Activated CD4-positive, alpha-beta T cell treated with anti-CD3 and anti-CD28 coated beads, Interleukin-2, amount 50 U/mL, for 16 hours (primary cell): ENCODE data around the gene ZFYVE28.

ENCODE experiments used
- DNase-seq: peaks from one replicate; pipeline ENCODE4 v3.0.0-alpha.2; 2020

The ZFYVE28 gene

DNA sequence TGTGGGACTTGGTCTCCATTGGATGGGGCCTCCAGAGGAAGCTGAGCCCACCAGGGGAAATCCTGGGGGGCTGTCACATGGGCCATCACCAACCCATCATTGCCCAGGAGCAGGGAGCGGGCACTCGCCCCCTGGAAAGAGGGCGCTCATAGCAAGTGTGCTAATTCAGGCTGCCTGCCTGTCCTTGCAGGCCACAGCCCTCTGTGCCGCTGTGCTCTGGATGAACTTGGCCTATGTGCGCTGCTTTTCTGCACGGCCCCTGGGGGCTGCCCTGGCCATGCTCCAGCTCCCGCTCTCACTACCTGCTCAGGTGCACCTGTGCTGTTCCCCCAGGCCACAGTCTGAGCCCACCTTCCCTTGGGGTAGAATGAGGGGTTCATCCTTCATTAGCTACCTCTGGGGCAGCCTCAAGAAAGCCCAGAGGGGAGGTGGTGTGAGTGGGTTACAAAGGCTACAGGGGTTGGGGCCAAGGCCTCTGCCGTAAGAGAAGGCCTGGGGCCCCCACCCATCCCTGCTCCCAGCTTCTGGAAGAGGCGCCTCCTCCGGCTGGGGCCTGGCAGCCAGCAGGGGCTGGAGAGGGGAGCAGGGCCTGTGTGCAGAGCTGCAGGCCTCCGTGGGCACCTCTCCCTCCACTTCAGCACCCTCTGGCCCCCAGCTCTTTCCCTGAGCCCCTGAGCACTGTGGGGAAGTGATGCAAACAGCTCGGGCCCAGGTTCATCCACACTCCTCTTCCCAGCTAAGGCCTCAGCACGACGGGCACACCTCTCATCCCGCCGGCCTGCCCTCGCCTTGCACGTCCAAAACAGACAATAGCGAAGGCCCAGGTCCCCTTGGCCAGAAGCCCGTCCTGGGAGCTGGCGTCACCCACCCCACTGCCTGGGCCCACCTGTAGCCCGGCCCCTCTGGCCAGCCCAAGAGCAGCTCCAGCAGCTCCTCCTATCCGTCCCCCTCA, 9.2 kb upstream of the ZFYVE28 start:
- no peak for DNase-seq

DNA sequence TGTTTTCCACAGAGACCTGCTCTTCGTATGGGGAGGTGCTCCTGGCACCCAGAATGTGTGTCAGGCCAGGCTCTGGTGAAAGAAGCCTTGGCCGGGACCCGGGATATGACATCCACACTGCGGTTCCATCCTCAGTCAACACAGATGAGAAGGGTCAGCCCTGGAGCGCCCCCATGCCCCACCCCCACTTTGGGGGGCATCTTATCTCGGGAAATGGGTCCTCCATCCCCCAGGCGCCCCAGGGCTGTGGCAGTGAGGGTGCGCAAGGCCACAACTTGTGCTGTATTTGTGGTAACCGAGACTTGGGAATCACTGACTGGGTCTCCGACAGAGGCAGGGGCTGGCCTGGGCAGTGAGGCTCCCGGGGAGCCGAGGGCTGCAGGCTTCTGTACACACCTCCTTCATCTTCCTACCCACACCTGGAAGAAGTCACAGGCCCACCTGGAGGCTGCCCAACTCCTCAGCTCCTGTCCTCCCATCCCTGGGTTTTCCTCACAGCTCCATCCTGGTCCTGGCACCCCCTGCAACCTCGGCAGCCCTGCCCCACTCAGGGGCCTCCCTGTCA, 8.3 kb upstream of the ZFYVE28 start:
- DNase-seq: no peak

DNA sequence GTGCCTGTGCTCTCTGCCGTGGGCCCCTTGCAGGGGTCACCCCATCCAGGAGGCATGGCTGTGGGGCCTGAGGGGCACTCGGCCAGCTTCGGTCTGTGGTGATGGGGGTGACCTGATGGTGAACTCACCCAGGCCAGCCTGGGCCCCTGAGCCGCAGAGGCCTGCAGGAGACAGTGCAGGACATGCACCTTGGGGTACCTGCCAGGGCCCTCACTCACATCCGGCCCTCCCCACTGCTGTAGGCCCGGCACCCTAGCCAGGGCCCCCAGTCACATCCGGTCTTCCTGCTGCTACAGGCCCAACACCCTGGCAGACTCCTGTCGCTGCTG, 7.6 kb upstream of the ZFYVE28 start:
- DNase-seq: no peak

DNA sequence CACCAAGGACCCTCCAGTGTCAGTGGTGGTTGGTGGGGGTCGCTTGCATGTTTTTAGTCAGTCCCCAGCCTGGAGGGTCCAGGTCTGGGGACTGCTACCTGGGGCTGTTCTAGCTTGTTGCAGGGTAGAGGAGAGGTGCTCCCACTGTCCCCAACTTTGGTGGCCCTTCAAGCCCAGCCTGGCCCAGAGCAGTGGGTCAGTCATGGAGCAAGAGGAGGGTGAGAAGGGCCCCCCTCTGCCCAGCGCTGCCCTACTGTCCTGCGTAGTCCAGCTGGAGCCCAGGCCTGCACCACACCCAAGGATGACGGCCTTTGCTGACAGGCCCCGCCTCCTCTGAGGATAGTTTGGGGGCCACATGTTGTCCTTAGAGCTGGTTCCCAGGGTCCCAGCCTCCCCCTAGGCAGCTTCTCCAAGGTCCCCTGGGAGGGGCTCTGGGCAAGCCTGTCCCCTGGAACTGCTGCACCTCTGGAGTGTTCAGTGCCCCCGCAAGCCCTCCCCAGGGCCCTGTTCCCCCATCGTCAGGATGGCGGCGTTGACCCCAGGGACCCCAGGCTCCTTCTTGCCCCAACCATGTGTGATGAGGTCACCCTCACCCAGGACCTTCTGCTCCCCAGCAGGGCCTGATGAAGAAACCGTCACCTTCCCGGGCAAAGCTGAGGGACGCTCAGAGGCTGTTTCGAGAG, 7.1 kb upstream of the ZFYVE28 start:
- no peak for DNase-seq

DNA sequence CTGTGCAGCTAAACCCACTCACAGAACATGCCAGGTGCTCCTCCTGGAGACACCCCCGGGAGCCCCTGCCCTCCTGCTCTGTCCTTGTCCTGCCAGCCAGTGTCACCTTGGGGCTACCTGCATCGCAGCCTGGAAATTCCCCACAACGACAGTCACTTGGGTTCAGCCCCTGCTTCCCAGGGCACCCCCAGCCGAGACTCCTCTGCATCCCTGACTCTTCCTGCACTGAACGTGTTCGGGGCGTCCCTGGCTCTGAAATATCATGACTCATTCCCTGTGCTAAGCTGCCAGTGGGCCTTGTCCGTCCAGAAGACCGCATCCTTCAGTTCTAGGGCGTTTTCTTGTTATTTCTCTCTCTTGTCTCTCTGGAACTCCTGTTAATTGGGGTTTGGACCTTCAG, 6.1 kb upstream of the ZFYVE28 start:
- no peak for DNase-seq

DNA sequence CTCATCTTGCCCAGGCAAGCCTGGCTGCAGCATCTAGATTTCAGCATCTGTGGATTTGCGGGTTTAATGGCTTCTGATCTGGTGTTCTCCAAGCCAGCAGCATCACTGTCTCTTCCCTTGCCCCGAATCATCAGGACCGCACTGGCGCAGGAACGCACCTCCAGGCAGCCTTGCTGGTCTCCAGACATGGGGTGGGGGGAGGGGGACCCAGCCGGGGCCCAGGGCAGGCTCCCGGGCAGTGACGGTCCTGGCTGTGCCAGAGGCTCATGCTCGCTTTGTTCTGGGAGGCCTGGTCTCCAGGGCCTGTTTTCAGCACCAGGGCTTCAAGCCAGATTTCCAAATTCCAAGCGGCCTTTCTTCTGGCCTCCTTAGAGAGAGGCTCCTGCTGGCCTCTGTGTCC, 5.2 kb upstream of the ZFYVE28 start:
- DNase-seq: no peak

DNA sequence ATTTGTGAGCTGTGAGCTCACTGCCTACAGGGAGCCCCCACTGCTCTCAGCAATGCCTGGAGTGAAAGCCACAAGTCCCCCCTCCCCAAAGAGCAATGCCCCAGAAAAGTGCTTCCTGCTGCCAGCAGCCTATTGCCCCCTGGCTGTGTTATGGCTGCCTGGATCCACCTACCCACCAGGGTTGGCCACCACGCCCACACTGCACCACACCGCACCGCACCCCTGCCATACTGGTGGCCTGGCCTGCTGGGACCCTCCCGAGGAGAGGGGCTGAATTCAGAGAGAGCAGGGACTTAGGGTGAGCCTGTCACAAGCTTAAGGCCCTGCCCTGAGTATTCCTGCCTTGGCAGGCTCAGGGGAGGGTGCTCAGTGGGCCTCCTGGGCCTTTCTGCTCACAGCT, 4.6 kb upstream of the ZFYVE28 start:
- no peak for DNase-seq

DNA sequence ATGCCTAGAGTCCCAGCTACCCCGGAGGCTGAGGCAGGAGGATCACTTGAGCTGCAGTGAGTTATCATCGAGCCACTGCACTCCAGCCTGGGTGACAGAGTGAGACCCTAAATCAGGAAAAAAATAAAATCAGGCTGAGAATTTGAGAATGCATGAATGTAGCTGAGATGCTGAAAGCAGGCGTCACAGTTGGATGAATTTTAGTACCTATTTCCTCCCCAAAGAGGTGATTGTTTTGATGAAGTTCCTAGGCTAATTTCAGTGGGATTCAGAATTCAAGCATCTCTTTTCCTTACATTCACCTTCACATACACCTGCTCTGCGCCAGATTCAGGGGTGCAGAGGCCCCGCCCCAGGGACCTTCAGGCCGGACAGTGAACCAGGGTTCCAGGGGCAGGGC, 3.5 kb upstream of the ZFYVE28 start:
- no peak for DNase-seq

DNA sequence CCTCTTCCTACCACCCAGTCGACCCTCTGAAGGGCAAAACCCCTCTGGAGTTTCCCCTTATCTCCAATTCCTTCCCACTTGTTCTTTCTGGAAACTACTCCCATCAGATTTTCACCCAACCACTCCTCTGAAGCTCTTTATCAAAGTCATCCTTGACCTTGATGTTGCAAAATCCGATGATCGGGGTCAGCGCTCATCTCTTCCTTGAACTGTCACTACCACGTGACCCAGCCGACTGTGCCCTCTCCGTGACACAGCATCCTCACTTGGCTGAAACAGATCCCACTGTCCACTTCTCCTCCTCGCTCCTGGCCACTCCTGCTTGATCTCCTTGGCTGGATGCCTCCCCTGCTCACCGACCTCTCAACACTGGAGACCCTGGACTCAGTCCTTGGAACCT, 1.4 kb upstream of the ZFYVE28 start:
- no peak for DNase-seq

DNA sequence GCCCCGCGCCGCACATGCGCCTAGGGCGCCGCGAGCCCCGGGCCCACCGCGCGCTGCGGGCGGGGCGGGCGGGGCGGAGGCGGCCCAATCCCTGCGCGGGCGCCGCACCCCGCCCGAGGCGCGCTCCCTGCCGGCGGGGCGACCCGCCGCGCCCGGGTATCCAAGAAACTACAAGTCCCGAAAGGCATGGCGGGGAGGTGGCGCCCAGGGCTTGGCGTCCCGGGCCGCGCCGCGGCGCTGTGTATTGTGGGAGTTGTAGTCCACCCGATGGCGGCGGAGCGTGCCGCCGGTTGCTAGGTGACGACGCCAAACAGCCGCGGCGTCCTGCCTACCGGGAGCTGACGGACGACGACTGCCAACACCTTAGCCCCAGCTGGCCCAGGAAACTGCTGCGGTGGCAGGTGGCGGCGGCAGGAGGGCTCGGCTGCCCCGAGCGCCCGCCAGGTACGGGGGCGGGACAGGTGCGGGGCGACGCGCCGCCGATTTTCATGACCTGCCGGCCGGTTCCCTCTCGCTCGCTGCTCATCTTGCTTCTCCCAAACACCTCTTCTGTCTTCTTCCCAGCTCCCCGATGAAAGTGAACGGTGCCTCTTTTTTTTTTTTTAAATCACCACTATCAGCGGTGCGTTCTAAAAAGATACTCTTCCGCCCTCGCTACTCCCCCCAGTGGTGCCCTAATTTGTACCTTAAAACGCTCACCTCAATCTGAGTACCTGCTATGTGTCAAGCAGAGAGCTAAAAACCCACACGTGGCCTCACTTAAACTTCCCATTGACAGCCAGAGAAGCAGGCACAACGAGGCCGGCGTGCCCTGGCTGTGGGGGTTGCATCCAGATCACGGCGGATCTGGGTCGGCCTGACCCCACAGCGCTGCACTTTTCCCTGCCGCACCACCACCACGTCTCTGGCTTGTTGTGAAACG, 466 bp upstream of the ZFYVE28 start, which contains the start of gene CFAP99:
CFAP99 (plus strand) TSS at position 306 of the 922 bp plus-strand sequence.
- DNase-seq: peak; percentile 99

DNA sequence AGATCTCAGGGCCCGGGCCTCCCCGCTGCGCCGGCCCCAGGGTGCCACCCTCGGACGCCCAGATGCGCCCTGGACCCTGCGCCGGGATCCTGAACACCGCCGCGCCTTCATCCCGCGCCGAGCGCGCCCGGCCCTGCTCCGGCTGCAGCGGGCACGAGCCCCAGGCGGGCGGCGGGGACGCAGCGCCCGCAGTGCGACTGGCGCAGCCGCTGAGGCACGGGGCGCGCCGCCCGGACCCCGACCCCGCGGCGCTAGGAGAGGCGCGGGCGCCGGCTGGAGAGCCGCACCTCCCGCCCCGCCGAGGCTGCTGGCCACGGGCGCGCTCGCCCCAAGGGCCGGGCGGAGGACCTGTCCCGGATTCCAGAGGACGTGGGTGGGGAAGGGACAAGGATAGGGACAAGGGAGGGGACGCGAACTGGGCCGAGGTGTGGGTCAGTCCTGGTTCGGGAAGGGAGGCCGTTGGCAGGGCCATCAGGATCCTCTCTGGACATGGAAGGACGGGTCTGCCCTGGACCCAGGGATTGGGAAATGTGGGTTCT, 1.1 kb downstream of the ZFYVE28 start:
- DNase-seq: peak; percentile 10

DNA sequence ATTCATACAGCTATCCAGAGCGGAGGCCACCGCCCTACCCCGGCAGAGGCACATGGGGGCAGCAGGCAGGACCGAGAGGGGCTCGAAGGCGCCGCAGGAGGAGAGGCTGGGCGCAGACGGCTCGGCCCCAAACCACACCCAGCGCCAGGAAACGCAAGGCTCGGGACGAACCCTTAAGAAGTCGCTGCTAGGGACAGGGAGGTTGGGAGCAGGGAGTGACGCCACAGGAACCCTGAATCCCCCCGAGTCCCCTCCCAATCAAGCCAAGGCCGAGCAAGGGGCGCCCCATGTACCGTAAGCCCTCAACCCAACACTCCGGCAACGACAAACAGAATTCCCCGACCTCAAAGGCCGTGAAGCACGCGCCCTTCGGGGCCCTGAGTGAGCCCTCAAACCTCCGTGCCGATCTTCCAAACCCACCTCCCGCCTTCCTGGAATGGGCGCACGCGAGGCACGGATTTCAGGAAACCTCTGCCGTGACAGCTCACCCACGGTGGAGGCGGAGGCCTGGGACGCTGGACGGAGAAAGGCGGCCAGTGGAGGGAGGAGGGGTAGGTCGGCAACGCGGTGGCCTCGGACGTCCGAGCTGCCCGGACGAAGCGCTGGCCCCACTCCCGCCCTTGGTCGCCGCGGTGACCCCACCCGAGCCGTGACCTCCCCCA, 1.8 kb downstream of the ZFYVE28 start:
- DNase-seq: peak; percentile 49

DNA sequence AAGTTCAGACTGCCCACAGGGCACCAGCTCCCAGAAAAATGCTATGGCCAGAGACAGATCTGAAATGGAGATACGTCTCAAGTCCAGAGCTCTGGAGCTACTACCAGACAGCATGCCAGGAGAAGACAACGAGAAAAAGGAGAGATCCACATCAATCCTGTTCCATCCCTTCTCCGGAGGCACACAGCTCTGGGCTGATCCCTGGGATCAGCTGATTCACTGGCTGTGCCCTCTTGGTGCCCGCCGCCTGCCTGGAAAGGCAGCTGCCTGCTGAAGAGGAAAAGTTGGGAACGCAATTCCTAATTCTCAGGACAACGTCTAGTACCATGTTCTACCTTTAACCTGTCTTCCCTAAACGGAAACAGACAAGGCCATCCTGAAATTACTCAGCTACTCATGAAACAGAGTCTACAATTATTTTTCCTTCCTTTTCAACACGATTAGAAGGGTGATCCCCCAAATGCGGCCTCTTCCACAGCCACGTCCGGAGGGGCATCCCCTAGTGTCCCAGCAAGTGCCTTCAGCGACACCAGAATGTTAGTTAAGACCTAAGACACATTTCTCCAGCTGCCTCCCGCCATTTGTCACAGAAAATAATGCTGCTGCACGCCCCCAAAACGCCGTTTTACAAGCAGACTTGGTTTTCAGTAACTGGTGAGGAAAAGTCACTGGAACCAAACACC, 2.4 kb downstream of the ZFYVE28 start:
- DNase-seq: no peak

DNA sequence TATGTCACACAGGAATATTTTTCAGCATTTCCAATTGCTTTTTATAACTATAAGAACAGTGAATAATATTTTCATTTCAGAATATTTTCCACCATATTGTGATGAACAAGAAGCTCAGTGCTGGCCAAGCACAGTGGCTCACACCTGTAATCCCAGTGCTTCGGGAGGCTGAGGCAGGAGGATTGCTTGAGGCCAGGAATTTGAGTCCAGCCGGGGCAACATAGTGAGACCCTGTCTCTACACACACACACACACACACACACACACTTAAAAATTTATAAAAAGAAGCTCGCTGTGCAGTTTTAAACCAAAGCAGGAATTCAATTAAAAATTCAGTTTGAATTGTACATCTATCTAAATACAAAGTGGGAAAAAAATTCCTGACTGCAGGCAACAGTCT, 3.2 kb downstream of the ZFYVE28 start:
- no peak for DNase-seq

DNA sequence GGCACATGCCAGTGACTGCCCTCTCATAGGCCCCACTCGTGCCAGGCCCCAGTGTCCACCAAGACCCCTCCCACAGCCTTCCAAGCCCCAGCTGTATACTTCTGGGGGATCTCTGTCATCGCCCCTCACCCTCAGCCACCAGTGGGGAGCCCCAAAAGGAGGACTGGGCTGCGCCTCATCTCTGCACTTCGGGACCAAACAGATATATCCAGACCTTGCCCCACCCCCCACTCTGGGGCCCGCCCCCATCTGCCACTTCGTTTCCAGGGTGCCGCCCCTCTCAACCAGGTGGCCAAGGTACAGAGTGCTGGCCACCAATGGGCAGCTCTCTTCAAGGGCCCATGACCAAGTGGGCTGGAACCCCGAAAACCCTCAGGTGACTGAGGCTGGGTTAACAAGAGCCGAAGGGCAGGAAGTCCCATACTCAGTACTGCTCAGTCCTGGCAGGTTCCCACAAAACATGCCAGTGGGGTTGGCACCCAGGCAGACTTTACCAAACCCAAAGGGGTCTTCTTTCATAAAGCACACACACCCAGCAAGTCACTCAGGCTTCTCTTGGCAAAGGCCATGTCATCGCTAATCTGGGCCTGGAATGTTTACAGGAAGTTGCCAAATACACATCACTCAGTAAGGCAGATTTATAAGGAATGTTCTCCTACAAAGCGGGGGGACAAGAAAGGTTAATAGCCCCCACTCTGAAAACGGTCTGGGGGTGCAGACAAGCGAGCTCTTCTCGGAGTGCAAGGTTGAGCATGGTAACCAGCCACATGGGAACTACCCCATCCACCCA, 4.4 kb downstream of the ZFYVE28 start:
- peak; percentile 49 for DNase-seq

DNA sequence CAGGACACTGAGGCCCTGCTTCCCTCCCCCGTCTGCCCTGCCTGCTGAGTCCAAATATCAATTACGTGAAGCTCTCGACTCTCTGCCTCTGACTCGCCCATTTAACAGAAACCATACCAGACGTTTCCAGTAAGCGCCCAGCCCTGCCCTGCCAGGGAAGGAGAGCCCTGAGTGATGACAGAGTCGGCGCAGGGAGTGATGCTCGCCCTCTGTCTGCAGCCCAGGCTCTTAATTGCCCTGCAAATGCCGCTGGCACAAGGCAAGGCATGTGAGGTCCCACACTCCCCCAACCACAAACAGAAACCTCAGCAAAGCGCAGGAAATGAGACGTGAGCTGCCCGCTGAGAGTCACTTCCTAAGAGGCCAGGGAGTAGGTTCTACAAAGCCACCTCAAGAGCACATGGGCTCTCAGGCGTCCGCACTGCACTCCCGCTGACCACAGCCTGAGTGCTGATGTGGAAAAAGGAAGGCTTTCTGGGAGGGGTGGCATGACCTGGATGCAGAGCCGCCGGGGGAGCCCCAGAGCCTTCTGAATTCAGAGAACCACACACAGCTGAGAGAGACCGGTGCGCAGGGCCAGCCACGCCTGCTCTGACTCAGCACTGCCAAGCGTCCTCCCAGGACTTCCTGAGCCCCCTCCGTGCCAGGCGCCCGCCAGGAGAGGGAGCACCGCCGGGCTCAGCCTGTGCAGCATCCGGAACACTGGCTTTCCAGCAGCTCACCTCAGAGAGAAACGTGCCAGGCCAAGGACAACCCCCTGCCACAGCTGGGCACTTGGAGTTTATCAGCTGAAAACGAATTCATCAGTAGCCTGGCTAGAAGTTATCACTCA, 5.3 kb downstream of the ZFYVE28 start:
- DNase-seq: peak; percentile 97

DNA sequence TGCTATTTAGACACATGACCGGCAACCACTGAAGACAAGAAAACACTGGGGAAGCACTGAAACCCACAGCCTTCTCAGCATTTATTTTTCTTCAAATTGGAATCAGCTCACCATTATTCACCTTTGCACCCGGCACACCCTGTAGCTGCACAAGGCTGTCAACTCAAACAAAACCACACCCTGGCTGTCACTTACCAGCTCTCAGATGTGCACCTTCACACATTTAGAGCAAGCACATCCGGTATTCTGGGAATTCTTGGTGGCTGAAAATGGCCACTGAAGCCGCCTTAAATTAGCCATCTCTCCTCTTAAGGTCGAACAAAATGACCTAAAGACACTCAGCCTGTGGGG, 5.9 kb downstream of the ZFYVE28 start:
- peak; percentile 89 for DNase-seq

DNA sequence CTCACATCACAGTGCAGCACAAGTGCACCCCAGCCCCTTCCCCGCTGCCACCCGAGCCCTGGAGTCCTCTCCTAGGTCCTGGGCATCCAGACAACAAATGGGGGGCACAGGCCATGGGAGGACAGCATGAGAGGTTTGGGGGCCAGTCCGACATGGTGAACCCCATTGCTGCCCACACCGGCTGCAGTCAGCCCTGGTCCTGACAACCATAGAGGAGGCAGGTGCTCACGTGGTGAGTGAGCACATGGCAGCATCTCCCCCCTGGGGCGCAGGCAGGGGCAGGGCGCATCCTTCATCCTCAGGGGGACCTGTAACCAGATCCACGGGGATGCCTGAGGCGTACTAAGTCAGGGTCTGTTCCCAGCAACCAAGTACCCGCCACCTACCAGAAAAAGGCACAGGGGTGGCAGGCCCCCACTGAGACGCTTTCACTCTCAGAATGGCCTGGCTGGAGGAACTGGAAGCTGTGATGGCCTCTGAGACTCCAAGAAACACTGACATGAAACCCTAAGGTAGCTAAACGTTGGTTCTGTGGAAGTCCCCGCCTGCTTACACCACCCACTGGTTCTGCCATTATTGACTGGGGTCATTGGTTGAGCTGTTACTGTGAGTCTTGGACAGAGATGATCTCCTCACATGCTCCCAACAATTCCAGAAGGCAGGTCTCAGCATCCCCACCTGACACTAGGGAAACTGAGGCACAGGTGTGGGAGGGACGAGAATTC, 6.5 kb downstream of the ZFYVE28 start:
- peak; percentile 47 for DNase-seq

DNA sequence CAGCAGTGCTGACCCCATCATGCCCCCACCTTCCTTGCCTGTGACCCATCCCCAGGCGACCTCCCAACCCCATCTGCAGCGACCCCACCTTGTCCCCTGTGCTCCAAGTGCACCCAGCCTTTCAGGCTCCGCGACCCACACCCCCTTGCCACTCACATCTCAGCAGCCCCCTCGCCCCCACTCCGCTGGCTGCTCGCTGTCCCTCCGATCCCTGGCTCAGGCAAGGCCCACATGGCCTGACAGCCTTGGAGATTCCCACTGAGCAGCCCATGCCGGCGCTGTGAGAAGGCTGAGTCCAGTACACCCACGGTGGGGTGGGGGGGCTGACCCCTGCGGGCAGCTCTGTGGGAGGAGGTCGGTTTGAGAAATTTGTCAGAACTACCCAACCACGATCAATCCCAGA, 9.1 kb downstream of the ZFYVE28 start:
- DNase-seq: no peak
